Activated CD4-positive, alpha-beta T cell treated with anti-CD3 and anti-CD28 coated beads, Interleukin-10, Interleukin-2, amounts not matched to agents 100 ng/mL and 50 ng/mL, durations not matched to agents 16 hours and 8 hours (primary cell): ENCODE results near the gene ALPI.
"Not testable (repeated sequence)": the region's sequence is repeated elsewhere in the genome, so short reads cannot be mapped to it uniquely, and the experiment has no call there.

Experiments used
- DNase-seq: peaks from one replicate; pipeline ENCODE4 v3.0.0-alpha.2; 2020

The ALPI gene

GRCh38 chr2:232421189-232421785 is 34.7 kb upstream of the ALPI start:
- DNase-seq = no peak

- DNase-seq = no peak
Measured at GRCh38 chr2:232422051-232422450, 33.9 kb upstream of the ALPI start.

- not testable (repeated sequence) for DNase-seq
Measured at GRCh38 chr2:232422996-232423395, 33.0 kb upstream of the ALPI start.

GRCh38 chr2:232423407-232423806 is 32.5 kb upstream of the ALPI start:
- DNase-seq = not testable (repeated sequence)

GRCh38 chr2:232431705-232432590 is 24.0 kb upstream of the ALPI start:
- DNase-seq = no peak

DNA sequence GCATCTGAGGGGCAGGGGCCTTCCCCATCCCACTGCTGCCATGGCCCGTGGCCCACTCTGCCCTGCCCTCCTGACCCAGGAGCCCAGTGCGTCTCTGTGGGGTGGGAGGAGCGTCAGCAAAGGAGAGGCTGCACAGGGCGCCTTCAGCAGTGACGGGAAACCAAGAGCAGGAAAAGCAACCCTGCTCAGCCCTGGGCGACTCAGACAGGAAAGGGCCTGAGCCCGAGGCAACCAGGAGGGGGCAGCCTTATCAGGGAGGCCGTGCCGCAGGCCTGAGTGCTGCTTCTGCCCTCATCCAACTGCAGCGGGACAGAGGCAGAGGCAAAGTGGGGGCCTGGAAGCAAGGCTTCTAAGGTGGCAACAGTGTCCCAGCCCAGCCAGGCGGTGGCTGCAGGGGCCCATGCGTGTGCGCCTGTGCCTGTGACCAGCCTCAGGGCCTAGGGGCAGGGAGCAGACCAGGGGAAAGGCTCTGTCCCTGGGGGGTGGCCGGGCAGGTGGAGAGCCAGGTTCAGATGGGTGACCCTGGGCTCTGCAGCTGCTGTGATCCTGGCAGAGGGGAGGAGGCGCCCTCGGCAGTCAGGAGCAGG is 23.3 kb upstream of the ALPI start:
- DNase-seq = no peak

DNA sequence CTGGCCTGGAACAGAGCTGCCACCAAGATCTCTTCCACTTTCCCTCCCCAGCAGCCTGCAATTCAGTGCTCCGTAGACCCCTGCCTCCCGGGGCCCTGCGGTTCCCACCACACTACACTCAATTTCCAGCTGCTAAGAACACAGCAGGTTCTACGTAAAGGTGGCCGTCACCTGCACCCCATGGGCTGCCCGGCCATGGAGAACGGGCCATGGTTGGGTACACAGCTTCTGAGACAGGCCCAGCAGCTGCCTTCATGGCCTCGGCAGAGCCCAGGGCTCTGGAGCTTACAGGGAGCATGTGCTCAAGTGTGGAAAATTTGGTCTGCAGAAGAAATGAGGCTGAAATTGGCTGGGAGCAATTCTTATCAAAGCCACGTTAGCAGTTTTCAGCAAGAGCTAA is 22.3 kb upstream of the ALPI start:
- not testable (repeated sequence) for DNase-seq

- DNase-seq = no peak
Measured at GRCh38 chr2:232434091-232434490, 21.9 kb upstream of the ALPI start.

DNA sequence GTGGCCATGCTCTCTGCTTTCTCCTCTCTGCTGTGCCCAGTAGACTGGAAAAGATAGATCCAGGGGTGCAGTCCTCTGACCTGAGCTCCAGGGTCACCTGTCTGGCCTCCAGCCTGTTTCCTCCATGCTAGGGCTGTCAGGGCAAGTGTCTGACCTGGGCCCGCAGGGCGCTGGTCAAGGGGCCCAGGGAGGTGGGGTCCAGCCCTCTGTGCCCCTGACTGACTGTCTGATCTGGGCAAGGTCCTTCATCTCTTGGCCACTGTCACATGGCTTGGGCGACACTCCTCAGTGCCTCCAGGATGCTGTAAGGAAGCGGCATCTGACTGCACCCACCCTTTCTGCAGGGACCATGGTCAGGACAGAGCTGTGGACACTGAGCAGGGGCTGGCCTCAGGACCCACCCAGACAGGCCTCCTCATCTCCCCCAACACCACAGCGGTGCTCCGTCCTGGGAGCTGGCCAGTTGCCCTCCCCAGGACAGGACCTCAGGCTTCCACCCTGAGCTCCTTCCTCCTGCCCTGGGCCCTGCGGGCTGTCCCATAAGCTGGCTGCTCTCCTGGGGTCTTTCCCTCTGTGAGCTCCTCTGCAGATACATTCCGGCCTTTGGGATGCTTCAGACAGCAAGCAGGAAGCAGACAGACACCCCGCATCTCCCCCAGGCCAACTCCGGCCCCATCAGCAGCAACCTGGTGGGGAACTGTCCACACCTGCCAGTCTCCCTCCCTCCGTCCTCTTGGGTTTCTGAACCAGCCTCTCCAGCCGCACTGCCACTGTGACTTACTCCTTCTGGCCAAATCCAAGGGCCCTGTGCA is 21.2 kb upstream of the ALPI start:
- DNase-seq = no peak

DNA sequence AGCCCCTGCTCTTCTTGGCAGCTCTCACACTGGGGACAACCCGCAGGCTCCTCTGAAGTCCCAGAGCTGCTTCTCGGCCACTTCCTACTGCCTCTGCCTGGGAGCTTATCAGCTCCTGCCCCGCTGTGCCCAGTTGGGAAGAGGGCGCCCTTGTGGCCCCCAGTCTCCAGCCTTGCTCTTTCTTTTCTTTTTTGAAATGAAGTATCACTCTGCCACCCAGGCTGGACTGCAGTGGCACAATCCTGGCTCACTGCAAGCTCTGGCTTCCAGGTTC is 20.6 kb upstream of the ALPI start:
- DNase-seq = no peak

- no peak for DNase-seq
Measured at GRCh38 chr2:232435805-232436204, 20.1 kb upstream of the ALPI start.

GRCh38 chr2:232436381-232437194 is 19.4 kb upstream of the ALPI start:
- DNase-seq = no peak

GRCh38 chr2:232437195-232437571 is 18.8 kb upstream of the ALPI start:
- DNase-seq = no peak

GRCh38 chr2:232438091-232438490 is 17.9 kb upstream of the ALPI start:
- DNase-seq = no peak

DNA sequence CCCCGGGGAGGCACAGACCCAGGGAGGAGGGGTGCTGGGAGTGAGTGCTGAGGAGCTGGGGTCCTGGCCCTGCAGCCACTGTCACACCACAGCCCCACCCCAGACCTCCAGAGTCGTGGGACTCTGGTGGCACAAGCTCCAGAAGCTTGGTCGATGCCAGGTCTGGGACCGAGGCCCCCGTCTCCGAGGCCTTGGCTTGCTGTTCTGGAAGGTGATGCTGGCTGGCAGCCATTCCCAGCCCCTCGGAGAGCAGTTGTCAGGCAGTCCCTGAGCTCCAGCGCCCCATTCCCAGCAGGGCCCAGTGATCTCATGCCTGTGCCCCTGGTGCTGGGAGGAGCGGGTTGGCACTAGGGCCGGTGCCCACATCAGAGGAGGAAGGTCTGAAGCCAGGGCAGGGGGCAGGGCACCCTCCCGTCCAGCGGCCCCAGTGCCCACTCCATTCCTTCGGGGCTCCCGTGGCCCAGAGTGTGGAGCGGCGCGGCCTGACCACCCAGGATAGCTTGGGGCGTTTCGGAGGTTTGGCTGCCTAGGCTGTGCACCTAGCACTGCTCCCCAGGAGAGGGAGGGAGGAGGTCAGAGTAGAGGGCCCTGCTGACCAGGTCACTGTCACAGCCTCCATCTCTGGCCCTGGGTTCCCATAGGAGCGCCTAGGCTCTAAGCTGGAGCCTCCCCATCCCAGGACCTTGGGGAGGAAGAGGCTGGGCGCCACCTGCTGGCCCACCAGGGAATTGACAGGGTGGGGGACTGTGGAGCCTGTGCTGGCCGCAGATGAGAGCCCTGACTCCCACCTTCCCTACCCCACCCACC is 16.8 kb upstream of the ALPI start:
- peak; percentile 53 for DNase-seq

DNA sequence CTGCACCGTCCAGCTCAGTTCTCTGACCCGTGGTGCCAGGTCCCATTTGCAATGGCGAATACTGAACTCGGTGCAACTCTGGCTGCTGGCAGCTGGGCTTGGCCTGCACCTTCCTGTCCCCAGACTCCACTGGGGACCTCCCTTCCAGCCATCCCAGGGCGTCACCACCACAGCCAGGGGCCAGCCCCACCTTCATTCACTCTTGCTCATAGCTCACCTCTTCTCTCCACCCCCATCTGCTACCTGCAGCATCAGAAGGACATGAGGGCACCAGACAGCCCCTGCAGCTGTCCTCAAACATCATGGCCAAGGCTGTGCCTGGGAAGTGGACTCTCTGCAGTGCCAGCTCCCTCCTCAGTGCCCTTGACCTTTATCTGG is 16.2 kb upstream of the ALPI start:
- DNase-seq = no peak

DNA sequence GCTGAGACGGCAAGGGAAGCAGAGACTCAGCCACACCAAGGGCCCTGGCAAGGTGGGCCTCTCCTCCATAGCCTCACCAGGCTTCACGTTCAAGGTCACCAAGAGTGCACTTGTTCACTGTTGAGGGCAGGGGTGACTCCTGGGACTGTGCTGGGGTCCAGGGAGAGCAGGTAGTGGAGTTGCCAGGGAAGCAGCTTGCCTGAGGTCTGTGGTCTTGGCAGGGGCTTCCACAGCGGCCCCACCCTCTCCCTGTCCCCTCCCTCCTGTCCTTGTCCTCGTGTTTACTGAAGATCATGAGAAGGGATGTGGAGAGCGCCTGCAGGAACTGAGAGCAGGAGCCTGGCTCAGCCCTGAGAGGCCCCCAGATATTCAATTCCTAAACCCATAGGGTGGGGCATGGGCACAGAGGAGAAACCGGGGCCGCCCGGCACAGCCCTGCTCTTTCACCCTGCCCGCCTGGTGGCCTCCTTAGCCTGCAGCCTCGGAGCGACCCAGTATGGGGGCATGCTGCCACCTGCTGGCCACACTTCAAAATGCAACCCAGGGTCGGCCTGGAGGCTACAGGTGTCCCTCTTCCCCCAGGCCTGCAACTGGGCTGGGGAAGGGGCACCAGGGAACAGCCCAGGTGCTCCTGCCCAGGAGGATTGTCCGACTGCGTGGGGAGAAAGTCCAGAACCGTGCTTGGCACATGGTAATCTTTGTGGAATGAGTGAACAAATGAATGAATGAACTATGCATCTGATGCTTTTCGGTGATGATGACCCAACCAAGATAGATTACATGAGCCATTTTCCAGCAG is 15.5 kb upstream of the ALPI start:
- DNase-seq = peak; percentile 89

DNA sequence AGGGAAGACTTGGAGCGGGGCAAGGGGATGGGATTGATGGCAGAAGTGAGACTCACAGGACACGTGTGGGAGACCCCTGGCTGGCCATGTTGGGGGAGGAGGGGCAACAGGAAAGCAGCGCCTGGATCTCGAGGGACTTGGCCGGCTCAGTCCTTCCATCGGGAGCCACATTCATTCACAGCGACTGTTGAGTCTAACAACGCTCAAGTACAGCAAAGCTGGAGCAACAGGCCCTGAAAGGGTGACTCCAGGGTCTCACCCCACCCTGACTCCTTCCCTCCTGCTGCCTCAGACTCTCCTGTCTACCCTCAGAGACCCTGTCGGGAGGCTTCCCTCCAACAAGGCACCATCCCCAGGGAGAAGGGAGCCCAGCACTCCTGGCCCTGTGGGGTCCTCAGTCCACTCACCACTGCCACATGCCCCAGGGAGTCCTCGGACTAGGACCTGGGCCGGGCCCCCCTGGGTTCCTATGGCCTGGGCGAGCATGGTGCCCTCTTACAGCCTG is 14.8 kb upstream of the ALPI start:
- DNase-seq = no peak

- not testable (repeated sequence) for DNase-seq
Measured at GRCh38 chr2:232441922-232442321, 14.0 kb upstream of the ALPI start.

DNA sequence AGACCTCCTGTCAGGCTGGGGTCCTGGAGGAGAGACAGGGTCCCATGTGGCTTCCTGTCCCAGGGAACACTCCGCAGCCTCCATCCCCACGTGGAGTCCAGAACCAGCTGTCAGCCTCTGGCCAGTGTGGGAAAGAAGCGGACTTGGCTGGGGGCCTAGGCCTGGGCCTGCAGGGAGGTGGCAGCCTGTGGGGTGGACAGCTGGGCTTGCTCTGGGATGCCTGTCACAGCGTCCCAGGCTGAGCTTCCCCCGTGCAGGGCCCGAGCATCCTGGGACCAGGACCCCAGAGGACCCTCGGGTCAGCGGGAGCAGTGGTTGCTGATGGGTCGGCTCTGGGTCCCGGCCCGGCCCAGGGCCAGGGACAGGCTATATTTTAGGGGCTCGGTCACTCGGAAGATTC is 13.5 kb upstream of the ALPI start:
- DNase-seq = not testable (repeated sequence)

DNA sequence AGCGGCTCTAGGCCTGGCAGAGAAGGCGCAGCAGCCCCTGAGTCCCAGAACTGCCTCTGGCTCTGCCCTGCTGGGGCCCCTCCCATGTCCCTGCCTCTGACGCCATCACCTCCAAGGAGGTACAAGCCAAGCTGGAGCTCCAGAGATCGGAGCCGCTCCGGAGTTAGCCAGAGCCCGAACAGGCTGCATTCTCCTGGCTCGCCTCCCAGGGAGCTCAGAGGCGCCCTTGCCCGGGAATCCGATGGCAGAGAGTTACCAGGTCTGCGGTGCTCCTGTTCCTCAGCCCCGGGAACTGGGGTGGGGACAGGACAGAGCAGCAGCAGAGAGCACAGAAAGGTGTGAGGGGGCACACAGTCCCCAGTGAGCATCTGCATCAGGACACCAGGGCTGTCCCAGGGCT is 12.9 kb upstream of the ALPI start:
- DNase-seq = not testable (repeated sequence)
